ENCODE data around the gene PRKCZ. TPM values are rescaled to one million over a fixed set of nuclear protein-coding genes. Genes with fewer than 3 reads are reported as not detected.

Gene PRKCZ
- total RNA-seq, 1 donor from 2014 or later, result 1.3 TPM

DNA sequence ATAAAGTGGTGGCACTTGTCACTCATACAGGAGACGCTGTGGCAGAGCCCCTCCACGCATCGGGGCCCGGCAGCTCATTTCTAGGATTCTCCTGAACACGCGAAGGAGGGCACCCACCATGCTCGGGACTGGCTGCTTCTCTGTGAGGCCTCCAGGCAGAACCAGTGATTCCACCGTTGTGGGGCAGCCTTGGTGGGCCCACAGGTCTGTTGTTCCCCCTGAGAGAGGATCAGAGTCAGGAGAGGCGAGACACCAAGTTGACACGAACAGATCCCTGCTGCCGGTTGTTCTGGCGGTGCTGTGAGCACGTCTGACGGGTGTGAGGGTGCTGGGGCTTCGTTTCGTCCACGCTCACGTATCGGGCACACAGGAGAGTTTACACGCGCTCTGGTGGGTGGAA is 26.6 kb downstream of the PRKCZ start:
- H3K9me3 ChIP-seq, result peaks cover 19% of the 10 kb centered on the region in 2 donors
- intact Hi-C loops (cut with DNase I), result no loop called here
- H3K4me3 ChIP-seq, result no peak overlapping the region
- no peaks in the 10 kb centered on the region for H3K27me3 ChIP-seq
- TF ChIP-seq, protein P1, sequence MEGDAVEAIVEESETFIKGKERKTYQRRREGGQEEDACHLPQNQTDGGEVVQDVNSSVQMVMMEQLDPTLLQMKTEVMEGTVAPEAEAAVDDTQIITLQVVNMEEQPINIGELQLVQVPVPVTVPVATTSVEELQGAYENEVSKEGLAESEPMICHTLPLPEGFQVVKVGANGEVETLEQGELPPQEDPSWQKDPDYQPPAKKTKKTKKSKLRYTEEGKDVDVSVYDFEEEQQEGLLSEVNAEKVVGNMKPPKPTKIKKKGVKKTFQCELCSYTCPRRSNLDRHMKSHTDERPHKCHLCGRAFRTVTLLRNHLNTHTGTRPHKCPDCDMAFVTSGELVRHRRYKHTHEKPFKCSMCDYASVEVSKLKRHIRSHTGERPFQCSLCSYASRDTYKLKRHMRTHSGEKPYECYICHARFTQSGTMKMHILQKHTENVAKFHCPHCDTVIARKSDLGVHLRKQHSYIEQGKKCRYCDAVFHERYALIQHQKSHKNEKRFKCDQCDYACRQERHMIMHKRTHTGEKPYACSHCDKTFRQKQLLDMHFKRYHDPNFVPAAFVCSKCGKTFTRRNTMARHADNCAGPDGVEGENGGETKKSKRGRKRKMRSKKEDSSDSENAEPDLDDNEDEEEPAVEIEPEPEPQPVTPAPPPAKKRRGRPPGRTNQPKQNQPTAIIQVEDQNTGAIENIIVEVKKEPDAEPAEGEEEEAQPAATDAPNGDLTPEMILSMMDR (IDR thresholded peaks at IDR 0.05), result no peak
- no peak for DNase-seq (ENCODE audit: low spot score in 2 of 2)
- no peak overlapping the region for H3K27ac ChIP-seq
- H3K4me1 ChIP-seq, result no peaks in the 10 kb centered on the region
- H3K36me3 ChIP-seq, result no peaks in the 10 kb centered on the region

DNA sequence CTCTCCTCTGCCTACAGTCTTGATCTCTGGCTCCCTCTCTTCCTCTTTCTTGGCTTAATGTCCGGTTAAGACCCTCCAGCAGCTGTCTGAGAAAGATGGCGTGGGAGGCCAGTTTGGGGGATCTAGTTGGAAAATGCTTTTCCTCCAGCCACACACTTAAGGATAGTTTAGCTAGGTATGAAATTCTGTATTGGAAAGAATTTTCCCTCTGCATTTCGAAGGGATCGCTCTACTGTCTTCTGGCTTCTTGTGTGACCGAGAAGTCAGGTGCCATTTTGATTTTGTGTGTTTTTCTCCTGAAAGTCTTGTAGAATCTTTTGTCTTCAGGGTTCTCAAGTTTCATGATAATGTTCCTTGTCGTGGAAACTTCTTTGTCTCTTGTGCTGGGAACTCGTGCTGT is 28.0 kb downstream of the PRKCZ start:
- H3K4me1 ChIP-seq, result no peaks in the 10 kb centered on the region
- peaks cover 19% of the 10 kb centered on the region in 2 donors for H3K9me3 ChIP-seq
- H3K27me3 ChIP-seq, result no peaks in the 10 kb centered on the region
- TF ChIP-seq, protein P1 (IDR thresholded peaks at IDR 0.05), result no peak
- DNase-seq (ENCODE audit: low spot score in 2 of 2), result no peak
- H3K4me3 ChIP-seq, result no peak overlapping the region
- no peak overlapping the region for H3K27ac ChIP-seq
- no peaks in the 10 kb centered on the region for H3K36me3 ChIP-seq
- intact Hi-C loops (cut with DNase I), result no loop called here

DNA sequence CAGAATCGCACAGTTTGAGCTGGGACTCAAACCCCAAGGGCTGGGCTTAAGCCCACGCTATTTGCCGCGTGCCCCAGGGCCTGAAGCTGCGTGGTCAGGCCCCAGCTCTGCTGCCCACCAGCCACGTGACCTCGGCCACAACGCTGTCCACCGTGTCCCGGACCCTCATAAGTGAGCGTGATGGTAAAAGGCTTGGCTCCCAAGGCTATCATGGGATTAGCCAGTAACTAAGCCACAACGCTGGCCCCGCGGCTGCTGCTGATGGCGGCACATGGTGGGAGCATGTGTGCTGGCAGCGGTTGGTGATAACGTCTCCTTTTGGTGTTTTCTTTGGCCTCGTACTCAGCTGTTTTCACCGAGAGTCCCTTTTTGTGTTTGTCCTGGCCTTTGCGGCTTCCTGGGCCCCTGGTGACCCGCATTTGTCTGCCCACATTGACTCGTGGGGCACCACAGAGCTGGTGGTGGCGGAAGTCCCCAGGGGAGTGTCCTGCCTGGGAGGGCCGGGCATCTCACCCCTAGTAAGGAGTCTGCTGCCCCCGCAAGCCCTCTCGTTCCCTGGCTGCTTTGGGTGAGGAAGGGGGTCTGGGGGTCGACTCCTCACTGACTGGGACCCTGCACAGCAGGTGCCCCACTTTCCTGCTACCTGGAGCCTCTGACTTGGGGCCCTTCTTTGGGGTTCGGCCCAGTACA is 29.3 kb downstream of the PRKCZ start:
- no peaks in the 10 kb centered on the region for H3K27me3 ChIP-seq
- H3K36me3 ChIP-seq, result no peaks in the 10 kb centered on the region
- H3K4me3 ChIP-seq, result no peak overlapping the region
- no peak overlapping the region for H3K27ac ChIP-seq
- DNase-seq (ENCODE audit: low spot score in 2 of 2), result no peak
- H3K9me3 ChIP-seq, result peaks cover 19% of the 10 kb centered on the region in 2 donors
- intact Hi-C loops (cut with DNase I), result no loop called here
- TF ChIP-seq, protein P1 (IDR thresholded peaks at IDR 0.05), result no peak
- no peaks in the 10 kb centered on the region for H3K4me1 ChIP-seq

DNA sequence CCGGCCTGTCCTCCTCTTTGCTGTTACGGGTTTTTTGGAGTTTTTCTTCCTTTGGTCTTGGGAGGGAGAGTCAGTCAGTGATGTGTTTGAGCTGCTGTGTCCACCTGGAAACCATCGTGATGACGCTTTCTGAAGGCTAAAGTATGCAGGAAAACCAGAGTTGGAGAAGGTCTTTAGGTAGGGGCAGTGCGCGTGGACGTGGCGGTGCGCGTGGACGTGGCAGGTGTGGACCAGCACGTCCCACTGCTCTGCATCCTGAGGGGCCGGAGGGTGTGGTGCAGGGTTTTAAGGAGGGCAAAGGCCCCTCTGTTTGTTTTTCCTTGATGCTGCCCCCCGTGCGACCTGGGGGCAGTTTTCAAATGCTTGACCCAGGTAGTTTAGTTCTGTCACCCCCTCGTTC is 29.9 kb downstream of the PRKCZ start:
- H3K9me3 ChIP-seq, result peaks cover 19% of the 10 kb centered on the region in 2 donors
- TF ChIP-seq, protein P1 (IDR thresholded peaks at IDR 0.05), result no peak
- H3K4me3 ChIP-seq, result no peak overlapping the region
- no peaks in the 10 kb centered on the region for H3K36me3 ChIP-seq
- no peaks in the 10 kb centered on the region for H3K27me3 ChIP-seq
- no peak overlapping the region for H3K27ac ChIP-seq
- no peak for DNase-seq (ENCODE audit: low spot score in 2 of 2)
- intact Hi-C loops (cut with DNase I), result no loop called here
- H3K4me1 ChIP-seq, result no peaks in the 10 kb centered on the region

DNA sequence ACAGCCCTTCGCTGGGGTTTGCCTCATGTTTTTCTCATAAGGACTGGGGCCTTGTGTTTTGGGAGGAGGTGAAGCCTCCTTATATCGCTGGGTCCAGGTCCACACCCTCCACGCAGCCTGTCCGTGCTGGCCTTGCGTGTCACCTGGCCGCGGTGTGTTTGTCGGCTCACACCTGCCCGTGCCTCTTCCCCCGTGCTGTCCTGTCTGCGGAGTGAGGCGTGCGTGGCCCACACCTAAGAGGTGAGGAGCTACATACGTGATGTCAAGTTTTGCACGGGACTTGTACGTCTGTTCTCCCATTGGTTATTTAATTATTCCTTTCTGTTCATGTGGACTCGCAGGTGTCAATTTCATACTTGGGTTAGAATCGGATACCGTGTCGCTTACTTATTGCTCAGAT is 30.7 kb downstream of the PRKCZ start:
- Histone ChIP-seq H3K27me3 (no peaks in the 10 kb centered on the region), H3K4me1 (no peaks in the 10 kb centered on the region), H3K9me3 (peaks cover 19% of the 10 kb centered on the region in 2 donors), H3K36me3 (no peaks in the 10 kb centered on the region), H3K4me3 (no peak overlapping the region), H3K27ac (no peak overlapping the region)
- no peak for DNase-seq (ENCODE audit: low spot score in 2 of 2)
- intact Hi-C loops (cut with DNase I), result no loop called here
- TF ChIP-seq, protein P1 (IDR thresholded peaks at IDR 0.05), result no peak

Measured in ascending aorta (tissue), 2 donors.